ENCODE measurements around the gene PTCH2. TPM values are rescaled to one million over a fixed set of nuclear protein-coding genes. Genes with fewer than 3 reads are reported as not detected.

The PTCH2 gene
- total and polyA plus RNA-seq, 5 donors from 2014 or later: 0.05 to 0.94 (median 0.13) TPM; not detected in 2

DNA sequence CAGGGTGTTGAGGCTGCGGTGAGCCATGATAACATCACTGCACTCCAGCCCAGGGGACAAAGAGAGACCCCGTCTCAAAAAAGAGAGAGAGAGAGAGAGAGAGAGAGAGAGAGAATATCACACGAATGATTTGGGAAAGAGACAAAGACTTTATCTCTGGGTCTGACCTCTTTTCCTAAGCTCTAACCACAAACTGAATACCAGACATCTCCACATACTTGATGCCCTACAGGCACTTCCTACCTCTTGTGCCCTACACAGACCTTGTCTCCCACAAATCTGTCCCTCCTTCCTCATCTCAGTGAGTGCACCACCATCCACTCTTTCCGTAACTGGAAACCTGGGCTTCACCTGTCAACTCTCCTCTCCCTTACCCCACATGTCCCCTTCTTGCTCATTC lies 27.0 kb upstream of the PTCH2 start:
- peak overlapping the region in 1 of 4 donors; percentile 60 for H3K4me3 Mint-ChIP-seq
- H3K27me3 ChIP-seq (ENCODE audit: control insufficient read depth, insufficient read depth, low read length): no peaks in the 10 kb centered on the region
- no peak overlapping the region for H3K27ac ChIP-seq (ENCODE audit: insufficient read depth, low read length, poor library complexity, severe bottlenecking)
- peak overlapping the region in 1 of 3 donors; percentile 11 for H3K27ac Mint-ChIP-seq
- H3K36me3 ChIP-seq (ENCODE audit: control insufficient read depth, insufficient read depth, low read length): peaks cover 14% of the 10 kb centered on the region
- H3K4me1 ChIP-seq (ENCODE audit: control insufficient read depth, insufficient read depth, low read length, poor library complexity, severe bottlenecking): no peaks in the 10 kb centered on the region
- H3K4me3 ChIP-seq (ENCODE audit: low read depth, low read length): no peak overlapping the region
- H3K27me3 Mint-ChIP-seq: no peaks in the 10 kb centered on the region
- no peaks in the 10 kb centered on the region for H3K9me3 ChIP-seq (ENCODE audit: control insufficient read depth in 2 of 2, low read length in 2 of 2)
- no peak for DNase-seq
- no peak for ATAC-seq (ENCODE audit: low read depth in 2 of 2)
- H3K9me3 Mint-ChIP-seq: peaks cover 0 to 2% (median 0%) of the 10 kb centered on the region in 7 donors
- peaks cover 44% of the 10 kb centered on the region for H3K36me3 Mint-ChIP-seq
- peaks cover 0 to 5% (median 0%) of the 10 kb centered on the region in 4 donors for H3K4me1 Mint-ChIP-seq

DNA sequence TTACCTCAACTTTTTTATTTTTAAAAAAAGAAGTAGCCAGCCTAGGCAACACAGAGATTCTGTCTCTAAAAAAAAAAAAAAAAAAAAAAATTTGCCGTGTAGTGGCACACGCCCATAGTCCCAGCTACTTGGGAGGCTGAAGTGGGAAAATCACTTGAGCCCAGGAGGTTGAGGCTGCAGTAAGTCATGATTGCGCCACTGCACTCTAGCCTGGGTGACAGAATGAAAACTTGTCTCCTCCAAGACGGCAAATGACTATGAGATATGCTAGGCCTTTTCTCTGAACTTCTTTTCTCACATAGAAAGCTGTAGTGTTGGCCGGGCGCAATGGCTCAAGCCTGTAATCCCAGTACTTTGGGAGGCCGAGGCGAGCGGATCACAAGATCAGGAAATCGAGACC lies 24.7 kb upstream of the PTCH2 start:
- Histone ChIP-seq H3K4me3 (ENCODE audit: low read depth, low read length) (no peak overlapping the region), H3K36me3 (ENCODE audit: control insufficient read depth, insufficient read depth, low read length) (peaks cover 7% of the 10 kb centered on the region), H3K4me1 (ENCODE audit: control insufficient read depth, insufficient read depth, low read length, poor library complexity, severe bottlenecking) (no peaks in the 10 kb centered on the region), H3K27ac (ENCODE audit: insufficient read depth, low read length, poor library complexity, severe bottlenecking) (no peak overlapping the region), H3K27me3 (ENCODE audit: control insufficient read depth, insufficient read depth, low read length) (no peaks in the 10 kb centered on the region), H3K9me3 (ENCODE audit: control insufficient read depth in 2 of 2, low read length in 2 of 2) (no peaks in the 10 kb centered on the region)
- H3K4me3 Mint-ChIP-seq: no peak overlapping the region
- ATAC-seq (ENCODE audit: low read depth in 2 of 2): no peak
- H3K27ac Mint-ChIP-seq: no peak overlapping the region
- peaks cover 0 to 2% (median 0%) of the 10 kb centered on the region in 7 donors for H3K9me3 Mint-ChIP-seq
- no peaks in the 10 kb centered on the region for H3K27me3 Mint-ChIP-seq
- DNase-seq: no peak
- H3K4me1 Mint-ChIP-seq: peaks cover 0 to 5% (median 0%) of the 10 kb centered on the region in 4 donors
- H3K36me3 Mint-ChIP-seq: peaks cover 32% of the 10 kb centered on the region

DNA sequence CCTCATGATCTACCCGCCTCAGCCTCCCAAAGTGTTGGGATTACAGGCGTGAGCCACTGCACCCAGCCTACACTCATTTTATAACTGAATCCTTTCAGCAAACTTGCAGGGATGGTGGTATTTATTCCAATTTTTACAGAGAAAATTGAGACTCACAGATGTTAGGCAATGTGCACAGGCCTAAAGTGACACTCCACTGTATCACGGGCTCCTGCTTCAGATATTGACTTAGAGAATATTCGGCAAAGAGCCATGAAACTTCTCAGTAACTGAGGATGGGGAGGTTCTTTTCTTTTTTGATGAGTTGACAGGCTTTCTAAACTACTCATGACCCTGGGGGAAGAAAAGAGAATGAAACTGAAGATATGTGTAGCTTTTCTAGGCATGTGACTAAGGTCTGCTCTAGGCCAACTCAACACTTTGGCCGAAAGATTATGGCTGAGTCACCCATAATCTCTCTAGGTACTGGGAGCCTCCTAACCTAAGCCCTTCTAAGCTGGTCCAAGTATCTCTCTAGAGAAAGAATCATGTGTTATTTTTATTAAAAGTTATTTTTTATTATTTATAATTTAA lies 19.9 kb upstream of the PTCH2 start:
- H3K27me3 ChIP-seq (ENCODE audit: control insufficient read depth, insufficient read depth, low read length): no peaks in the 10 kb centered on the region
- Mint-ChIP-seq H3K4me1 (no peaks in the 10 kb centered on the region), H3K9me3 (no peaks in the 10 kb centered on the region), H3K27me3 (no peaks in the 10 kb centered on the region), H3K27ac (no peak overlapping the region), H3K36me3 (peaks cover 13% of the 10 kb centered on the region), H3K4me3 (no peak overlapping the region)
- H3K4me1 ChIP-seq (ENCODE audit: control insufficient read depth, insufficient read depth, low read length, poor library complexity, severe bottlenecking): no peaks in the 10 kb centered on the region
- H3K9me3 ChIP-seq (ENCODE audit: control insufficient read depth in 2 of 2, low read length in 2 of 2): no peaks in the 10 kb centered on the region
- DNase-seq: no peak
- H3K4me3 ChIP-seq (ENCODE audit: low read depth, low read length): no peak overlapping the region
- ATAC-seq (ENCODE audit: low read depth in 2 of 2): no peak
- no peak overlapping the region for H3K27ac ChIP-seq (ENCODE audit: insufficient read depth, low read length, poor library complexity, severe bottlenecking)
- H3K36me3 ChIP-seq (ENCODE audit: control insufficient read depth, insufficient read depth, low read length): no peaks in the 10 kb centered on the region

DNA sequence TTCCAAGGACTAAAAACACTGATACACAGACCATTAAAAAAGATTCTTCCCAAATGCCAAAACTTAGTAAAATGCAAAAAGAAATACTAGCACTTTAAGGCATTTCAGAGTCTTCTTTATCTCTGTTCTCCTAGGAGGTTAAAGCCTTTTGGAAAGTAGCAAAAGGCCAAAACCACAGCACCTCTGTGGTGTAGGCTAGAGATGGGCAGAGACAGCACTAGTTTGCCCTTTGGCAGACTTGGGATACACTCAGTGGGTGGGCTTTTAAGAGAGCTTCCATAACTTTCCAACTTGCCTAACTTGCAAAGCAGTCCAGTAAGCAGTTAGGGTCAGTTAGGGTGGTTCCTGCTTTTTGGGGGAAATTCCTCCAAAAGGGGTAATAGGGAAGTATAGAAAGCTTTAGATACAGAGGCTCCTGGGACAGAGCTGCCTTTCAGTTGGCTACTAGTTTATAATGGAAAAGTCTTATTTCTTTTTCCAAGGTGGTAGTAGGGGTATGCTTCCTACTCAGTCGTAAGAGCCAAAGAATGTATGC lies 17.9 kb upstream of the PTCH2 start:
- Mint-ChIP-seq H3K9me3 (no peaks in the 10 kb centered on the region), H3K27ac (no peak overlapping the region), H3K36me3 (peaks cover 20% of the 10 kb centered on the region), H3K4me3 (no peak overlapping the region), H3K27me3 (no peaks in the 10 kb centered on the region), H3K4me1 (no peaks in the 10 kb centered on the region)
- H3K27ac ChIP-seq (ENCODE audit: insufficient read depth, low read length, poor library complexity, severe bottlenecking): no peak overlapping the region
- H3K9me3 ChIP-seq (ENCODE audit: control insufficient read depth in 2 of 2, low read length in 2 of 2): no peaks in the 10 kb centered on the region
- H3K4me1 ChIP-seq (ENCODE audit: control insufficient read depth, insufficient read depth, low read length, poor library complexity, severe bottlenecking): no peaks in the 10 kb centered on the region
- H3K36me3 ChIP-seq (ENCODE audit: control insufficient read depth, insufficient read depth, low read length): no peaks in the 10 kb centered on the region
- no peak for DNase-seq
- H3K27me3 ChIP-seq (ENCODE audit: control insufficient read depth, insufficient read depth, low read length): no peaks in the 10 kb centered on the region
- H3K4me3 ChIP-seq (ENCODE audit: low read depth, low read length): no peak overlapping the region
- ATAC-seq (ENCODE audit: low read depth in 2 of 2): no peak

DNA sequence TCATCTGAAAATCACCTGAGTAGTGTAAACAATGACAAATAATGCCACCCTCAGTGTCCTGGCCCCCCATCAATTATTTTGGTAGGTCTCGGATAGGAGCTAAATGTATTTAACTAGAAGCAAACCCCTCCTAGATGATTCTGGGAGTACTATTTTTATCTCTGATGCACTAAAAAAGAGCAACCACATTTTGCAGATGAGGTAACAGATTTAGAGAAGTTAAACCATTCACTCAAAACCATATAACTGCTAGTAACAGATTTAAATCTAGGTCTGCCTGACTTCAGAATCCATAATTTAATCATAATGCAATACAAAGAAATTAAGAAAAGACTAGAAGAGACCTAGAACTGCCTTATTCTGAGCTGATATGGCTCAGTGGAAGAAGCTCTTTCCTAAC lies 17.3 kb upstream of the PTCH2 start:
- no peaks in the 10 kb centered on the region for H3K27me3 ChIP-seq (ENCODE audit: control insufficient read depth, insufficient read depth, low read length)
- H3K9me3 ChIP-seq (ENCODE audit: control insufficient read depth in 2 of 2, low read length in 2 of 2): no peaks in the 10 kb centered on the region
- no peaks in the 10 kb centered on the region for H3K36me3 ChIP-seq (ENCODE audit: control insufficient read depth, insufficient read depth, low read length)
- no peak overlapping the region for H3K4me3 ChIP-seq (ENCODE audit: low read depth, low read length)
- H3K36me3 Mint-ChIP-seq: peaks cover 24% of the 10 kb centered on the region
- no peak overlapping the region for H3K27ac Mint-ChIP-seq
- no peaks in the 10 kb centered on the region for H3K4me1 Mint-ChIP-seq
- ATAC-seq (ENCODE audit: low read depth in 2 of 2): no peak
- H3K4me3 Mint-ChIP-seq: no peak overlapping the region
- DNase-seq: no peak
- H3K27ac ChIP-seq (ENCODE audit: insufficient read depth, low read length, poor library complexity, severe bottlenecking): no peak overlapping the region
- no peaks in the 10 kb centered on the region for H3K9me3 Mint-ChIP-seq
- H3K27me3 Mint-ChIP-seq: no peaks in the 10 kb centered on the region
- H3K4me1 ChIP-seq (ENCODE audit: control insufficient read depth, insufficient read depth, low read length, poor library complexity, severe bottlenecking): no peaks in the 10 kb centered on the region

DNA sequence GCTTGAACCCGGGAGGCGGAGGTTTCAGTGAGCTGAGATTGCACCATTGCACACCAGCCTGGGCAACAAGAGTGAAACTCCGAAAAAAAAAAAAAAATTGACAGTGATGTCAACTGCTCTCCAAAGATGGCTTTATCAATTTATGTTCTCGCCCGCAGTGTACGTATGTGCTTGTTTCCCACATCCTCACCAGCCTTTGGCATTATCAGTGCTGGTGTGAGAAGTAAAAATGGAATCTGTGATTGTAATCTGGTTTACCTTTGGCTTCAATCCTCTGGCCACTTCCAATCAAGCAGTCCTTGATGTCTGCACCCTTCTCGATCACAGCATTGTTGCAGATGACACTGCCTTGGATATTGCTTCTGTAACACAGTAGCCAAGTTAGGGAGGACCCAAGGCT lies 14.4 kb upstream of the PTCH2 start:
- no peak overlapping the region for H3K4me3 ChIP-seq (ENCODE audit: low read depth, low read length)
- Mint-ChIP-seq H3K9me3 (no peaks in the 10 kb centered on the region), H3K4me1 (no peaks in the 10 kb centered on the region), H3K4me3 (no peak overlapping the region), H3K27me3 (no peaks in the 10 kb centered on the region), H3K27ac (no peak overlapping the region), H3K36me3 (peaks cover 40% of the 10 kb centered on the region)
- H3K27ac ChIP-seq (ENCODE audit: insufficient read depth, low read length, poor library complexity, severe bottlenecking): no peak overlapping the region
- H3K4me1 ChIP-seq (ENCODE audit: control insufficient read depth, insufficient read depth, low read length, poor library complexity, severe bottlenecking): no peaks in the 10 kb centered on the region
- DNase-seq (no peak), ATAC-seq (ENCODE audit: low read depth in 2 of 2) (no peak)
- H3K27me3 ChIP-seq (ENCODE audit: control insufficient read depth, insufficient read depth, low read length): no peaks in the 10 kb centered on the region
- peaks cover 5% of the 10 kb centered on the region for H3K36me3 ChIP-seq (ENCODE audit: control insufficient read depth, insufficient read depth, low read length)
- no peaks in the 10 kb centered on the region for H3K9me3 ChIP-seq (ENCODE audit: control insufficient read depth in 2 of 2, low read length in 2 of 2)

DNA sequence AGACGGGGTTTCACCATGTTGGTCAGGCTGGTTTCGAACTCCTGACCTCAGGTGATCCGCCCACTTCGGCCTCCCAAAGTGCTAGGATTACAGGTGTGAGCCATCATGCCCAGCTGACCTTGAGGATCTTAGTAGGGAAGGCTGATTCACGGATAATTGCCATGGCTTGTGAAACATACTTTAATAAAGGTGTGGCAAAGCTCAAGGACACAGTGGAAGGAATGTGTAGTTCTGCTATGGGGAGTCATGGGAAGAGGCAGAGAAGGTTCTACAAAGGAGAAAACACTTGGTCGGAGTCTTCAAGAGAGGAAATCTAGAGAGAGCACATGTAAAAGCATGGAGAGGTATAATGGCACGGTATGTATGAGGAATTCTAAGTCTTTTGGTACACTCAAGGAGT lies 12.7 kb upstream of the PTCH2 start:
- Histone ChIP-seq H3K4me3 (ENCODE audit: low read depth, low read length) (no peak overlapping the region), H3K4me1 (ENCODE audit: control insufficient read depth, insufficient read depth, low read length, poor library complexity, severe bottlenecking) (no peaks in the 10 kb centered on the region), H3K27ac (ENCODE audit: insufficient read depth, low read length, poor library complexity, severe bottlenecking) (no peak overlapping the region), H3K27me3 (ENCODE audit: control insufficient read depth, insufficient read depth, low read length) (no peaks in the 10 kb centered on the region), H3K36me3 (ENCODE audit: control insufficient read depth, insufficient read depth, low read length) (peaks cover 5% of the 10 kb centered on the region), H3K9me3 (ENCODE audit: control insufficient read depth in 2 of 2, low read length in 2 of 2) (no peaks in the 10 kb centered on the region)
- Mint-ChIP-seq H3K4me3 (no peak overlapping the region), H3K36me3 (peaks cover 36% of the 10 kb centered on the region), H3K9me3 (no peaks in the 10 kb centered on the region), H3K27me3 (no peaks in the 10 kb centered on the region), H3K27ac (peak overlapping the region in 1 of 3 donors; percentile 28), H3K4me1 (peaks cover 0 to 3% (median 0%) of the 10 kb centered on the region in 4 donors)
- DNase-seq (no peak), ATAC-seq (ENCODE audit: low read depth in 2 of 2) (no peak)

DNA sequence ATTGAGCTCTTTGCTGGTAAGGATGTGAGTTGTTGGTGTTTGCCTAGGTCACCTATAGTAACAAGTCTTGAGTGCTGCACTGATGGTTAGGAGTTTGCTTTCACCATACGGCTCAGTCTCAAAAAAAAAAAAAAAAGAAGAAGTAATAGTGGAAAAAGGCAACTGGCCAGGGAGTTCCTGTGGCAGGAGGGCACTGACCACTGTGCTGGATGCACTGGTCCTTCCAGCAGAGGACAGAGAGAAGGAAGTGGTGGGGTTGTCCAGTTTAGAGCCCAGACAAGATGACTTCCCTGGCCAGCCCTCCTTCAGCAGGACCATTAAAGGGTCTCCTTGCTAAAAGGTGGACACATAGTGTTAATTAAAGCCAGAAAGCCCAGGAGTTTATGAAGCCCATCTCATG lies 11.9 kb upstream of the PTCH2 start:
- Mint-ChIP-seq H3K4me3 (no peak overlapping the region), H3K36me3 (peaks cover 44% of the 10 kb centered on the region)
- ATAC-seq (ENCODE audit: low read depth in 2 of 2): no peak

More for the DNA sequence above, 11.9 kb upstream of the PTCH2 start:
- DNase-seq: no peak
- Histone ChIP-seq H3K4me1 (ENCODE audit: control insufficient read depth, insufficient read depth, low read length, poor library complexity, severe bottlenecking) (no peaks in the 10 kb centered on the region), H3K4me3 (ENCODE audit: low read depth, low read length) (no peak overlapping the region), H3K27me3 (ENCODE audit: control insufficient read depth, insufficient read depth, low read length) (no peaks in the 10 kb centered on the region), H3K27ac (ENCODE audit: insufficient read depth, low read length, poor library complexity, severe bottlenecking) (no peak overlapping the region), H3K9me3 (ENCODE audit: control insufficient read depth in 2 of 2, low read length in 2 of 2) (no peaks in the 10 kb centered on the region), H3K36me3 (ENCODE audit: control insufficient read depth, insufficient read depth, low read length) (peaks cover 8% of the 10 kb centered on the region)
- Mint-ChIP-seq H3K4me1 (peaks cover 0 to 3% (median 0%) of the 10 kb centered on the region in 4 donors), H3K27ac (no peak overlapping the region), H3K9me3 (no peaks in the 10 kb centered on the region), H3K27me3 (no peaks in the 10 kb centered on the region)

All from CD4-positive, CD25-positive, alpha-beta regulatory T cell (primary cell).